ENCODE data around the gene AKR1C3.

DNA sequence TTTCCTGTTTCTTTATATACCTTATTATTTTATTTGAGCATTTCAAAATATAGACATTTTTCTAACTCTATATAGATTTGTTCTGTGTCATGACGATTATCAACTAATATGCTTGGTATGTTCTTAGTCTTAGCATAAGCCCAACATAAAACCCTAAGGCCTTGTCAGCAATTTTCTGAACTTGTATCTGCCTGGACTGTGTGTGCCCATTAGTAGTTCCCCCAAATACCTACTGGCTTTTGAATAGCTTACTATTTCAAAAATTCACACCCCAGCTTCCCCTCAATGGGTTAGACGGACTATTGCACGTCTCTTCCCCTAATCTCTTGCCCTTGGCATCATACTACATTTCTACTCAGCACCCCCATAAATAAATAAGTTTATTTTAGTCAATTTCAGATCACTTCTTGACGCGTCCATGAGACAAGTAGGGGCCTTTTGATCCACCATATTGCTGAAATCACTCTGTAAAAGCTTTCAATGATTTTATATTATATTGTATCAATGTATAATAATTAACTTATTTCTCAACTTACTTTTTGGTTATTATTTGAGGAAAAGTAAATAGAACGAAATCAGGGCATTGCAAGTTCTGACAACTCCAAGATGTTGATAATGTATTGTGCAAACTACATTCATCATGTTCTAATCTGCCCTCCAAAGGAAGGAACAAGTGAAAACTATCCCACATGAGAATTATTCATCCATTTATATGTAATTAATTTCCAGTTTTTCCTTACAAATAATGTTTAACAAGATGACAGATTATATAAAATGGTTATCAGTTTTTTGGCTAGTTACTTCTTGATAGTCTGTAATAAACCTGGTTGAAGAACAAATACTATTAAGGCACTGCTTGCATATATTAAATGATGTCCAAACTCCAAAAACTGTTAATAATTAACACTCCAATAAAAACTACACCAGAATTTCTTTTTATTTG, 1.1 kb upstream of the AKR1C3 start:
- TF ChIP-seq, protein P1, sequence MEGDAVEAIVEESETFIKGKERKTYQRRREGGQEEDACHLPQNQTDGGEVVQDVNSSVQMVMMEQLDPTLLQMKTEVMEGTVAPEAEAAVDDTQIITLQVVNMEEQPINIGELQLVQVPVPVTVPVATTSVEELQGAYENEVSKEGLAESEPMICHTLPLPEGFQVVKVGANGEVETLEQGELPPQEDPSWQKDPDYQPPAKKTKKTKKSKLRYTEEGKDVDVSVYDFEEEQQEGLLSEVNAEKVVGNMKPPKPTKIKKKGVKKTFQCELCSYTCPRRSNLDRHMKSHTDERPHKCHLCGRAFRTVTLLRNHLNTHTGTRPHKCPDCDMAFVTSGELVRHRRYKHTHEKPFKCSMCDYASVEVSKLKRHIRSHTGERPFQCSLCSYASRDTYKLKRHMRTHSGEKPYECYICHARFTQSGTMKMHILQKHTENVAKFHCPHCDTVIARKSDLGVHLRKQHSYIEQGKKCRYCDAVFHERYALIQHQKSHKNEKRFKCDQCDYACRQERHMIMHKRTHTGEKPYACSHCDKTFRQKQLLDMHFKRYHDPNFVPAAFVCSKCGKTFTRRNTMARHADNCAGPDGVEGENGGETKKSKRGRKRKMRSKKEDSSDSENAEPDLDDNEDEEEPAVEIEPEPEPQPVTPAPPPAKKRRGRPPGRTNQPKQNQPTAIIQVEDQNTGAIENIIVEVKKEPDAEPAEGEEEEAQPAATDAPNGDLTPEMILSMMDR (IDR thresholded peaks at IDR 0.05): no peak
- TF ChIP-seq SIN3A (IDR thresholded peaks at IDR 0.05; ENCODE audit: borderline replicate concordance, insufficient read depth, low read depth, low read length) (no peak), POLR2AphosphoS5 (IDR thresholded peaks at IDR 0.05; ENCODE audit: low read depth, low read length) (no peak), TCF7L2 (IDR thresholded peaks at IDR 0.05; ENCODE audit: low read depth, low read length) (no peak)
- TF ChIP-seq, protein P2, sequence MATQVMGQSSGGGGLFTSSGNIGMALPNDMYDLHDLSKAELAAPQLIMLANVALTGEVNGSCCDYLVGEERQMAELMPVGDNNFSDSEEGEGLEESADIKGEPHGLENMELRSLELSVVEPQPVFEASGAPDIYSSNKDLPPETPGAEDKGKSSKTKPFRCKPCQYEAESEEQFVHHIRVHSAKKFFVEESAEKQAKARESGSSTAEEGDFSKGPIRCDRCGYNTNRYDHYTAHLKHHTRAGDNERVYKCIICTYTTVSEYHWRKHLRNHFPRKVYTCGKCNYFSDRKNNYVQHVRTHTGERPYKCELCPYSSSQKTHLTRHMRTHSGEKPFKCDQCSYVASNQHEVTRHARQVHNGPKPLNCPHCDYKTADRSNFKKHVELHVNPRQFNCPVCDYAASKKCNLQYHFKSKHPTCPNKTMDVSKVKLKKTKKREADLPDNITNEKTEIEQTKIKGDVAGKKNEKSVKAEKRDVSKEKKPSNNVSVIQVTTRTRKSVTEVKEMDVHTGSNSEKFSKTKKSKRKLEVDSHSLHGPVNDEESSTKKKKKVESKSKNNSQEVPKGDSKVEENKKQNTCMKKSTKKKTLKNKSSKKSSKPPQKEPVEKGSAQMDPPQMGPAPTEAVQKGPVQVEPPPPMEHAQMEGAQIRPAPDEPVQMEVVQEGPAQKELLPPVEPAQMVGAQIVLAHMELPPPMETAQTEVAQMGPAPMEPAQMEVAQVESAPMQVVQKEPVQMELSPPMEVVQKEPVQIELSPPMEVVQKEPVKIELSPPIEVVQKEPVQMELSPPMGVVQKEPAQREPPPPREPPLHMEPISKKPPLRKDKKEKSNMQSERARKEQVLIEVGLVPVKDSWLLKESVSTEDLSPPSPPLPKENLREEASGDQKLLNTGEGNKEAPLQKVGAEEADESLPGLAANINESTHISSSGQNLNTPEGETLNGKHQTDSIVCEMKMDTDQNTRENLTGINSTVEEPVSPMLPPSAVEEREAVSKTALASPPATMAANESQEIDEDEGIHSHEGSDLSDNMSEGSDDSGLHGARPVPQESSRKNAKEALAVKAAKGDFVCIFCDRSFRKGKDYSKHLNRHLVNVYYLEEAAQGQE (IDR thresholded peaks at IDR 0.05; ENCODE audit: insufficient read depth in 1 of 2, low read depth in 2 of 2, low read length in 1 of 2): no peak

Measured in Panc1 (cell line).